ENCODE data around the gene OR13J1.
A peak's percentile ranks its signal among the peaks of the same experiment; 100 is the strongest.
"Not testable (repeated sequence)": the region's sequence is repeated elsewhere in the genome, so short reads cannot be mapped to it uniquely, and the experiment has no call there.

Gene OR13J1, protein sequence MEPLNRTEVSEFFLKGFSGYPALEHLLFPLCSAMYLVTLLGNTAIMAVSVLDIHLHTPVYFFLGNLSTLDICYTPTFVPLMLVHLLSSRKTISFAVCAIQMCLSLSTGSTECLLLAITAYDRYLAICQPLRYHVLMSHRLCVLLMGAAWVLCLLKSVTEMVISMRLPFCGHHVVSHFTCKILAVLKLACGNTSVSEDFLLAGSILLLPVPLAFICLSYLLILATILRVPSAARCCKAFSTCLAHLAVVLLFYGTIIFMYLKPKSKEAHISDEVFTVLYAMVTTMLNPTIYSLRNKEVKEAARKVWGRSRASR

DNA sequence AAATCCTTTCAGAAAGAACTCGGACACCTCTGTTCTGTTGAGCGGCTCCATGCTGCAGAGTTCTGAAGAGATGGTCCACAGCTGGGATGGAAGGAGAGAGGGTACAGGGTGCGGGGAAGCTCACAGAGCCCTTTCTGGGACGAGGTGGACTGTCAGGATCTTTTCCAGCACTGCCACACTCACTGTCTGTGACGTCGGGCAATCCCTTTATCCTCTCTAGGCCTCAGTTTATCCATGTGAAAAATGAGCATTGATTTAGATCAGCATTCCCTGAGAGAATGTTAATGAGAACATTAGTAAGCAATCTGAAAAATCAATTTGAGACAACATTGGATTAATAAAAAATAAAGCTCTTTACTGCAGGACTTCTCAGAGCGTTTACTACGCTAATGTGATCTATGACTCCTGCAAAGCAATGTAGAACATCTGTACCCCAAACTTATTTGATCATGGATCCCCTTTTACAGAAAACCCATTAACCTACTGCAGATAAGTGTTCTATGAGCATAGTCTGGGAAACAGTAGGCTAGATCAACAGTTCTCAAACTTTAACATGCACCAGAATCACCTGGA, at the start of gene OR13J1:
Gene OR13J1, minus strand, starts transcription at position 51 of the 573 bp plus-strand sequence. Its CDS starts 0 bp downstream, at position 51.
- no peak for DNase-seq (ENCODE audit: low spot score)
- FAIRE-seq = no peak

DNA sequence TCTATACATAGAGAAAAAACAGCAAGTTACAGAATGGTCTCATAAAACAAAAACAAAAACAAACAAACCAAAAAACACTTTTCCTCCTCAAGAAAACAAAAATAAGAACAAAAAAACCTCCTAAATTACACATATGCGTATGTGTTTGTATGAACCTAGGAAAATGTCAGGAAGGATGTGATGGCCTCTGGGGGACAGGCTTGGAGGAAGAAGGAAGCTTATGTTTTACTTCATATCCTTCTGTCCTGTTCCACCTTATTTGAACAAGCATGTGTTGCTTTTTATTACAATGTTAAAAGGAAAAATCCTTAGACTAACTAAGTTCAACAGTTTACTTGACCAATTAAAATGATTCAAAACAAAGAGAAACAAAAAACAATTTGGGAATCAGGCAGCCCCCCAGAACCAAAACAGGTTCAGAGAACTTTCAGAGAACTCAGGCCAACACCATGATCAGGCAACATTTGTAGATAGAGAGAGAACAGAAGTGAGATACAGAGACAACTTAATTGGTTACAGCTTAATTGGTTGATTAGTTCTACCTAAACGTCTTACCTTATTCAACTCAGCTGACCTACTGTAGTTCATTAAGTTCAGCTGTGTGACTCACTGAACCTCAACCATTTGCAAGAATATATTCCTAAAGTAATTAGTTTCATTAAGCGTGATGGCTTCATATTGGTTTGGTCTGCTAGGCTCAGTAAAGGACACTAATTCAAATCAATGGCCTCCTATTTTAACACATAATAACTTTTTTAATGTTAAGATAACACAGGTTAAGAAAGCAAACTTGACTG, 49.2 kb upstream of the OR13J1 start:
- FAIRE-seq = no peak

DNA sequence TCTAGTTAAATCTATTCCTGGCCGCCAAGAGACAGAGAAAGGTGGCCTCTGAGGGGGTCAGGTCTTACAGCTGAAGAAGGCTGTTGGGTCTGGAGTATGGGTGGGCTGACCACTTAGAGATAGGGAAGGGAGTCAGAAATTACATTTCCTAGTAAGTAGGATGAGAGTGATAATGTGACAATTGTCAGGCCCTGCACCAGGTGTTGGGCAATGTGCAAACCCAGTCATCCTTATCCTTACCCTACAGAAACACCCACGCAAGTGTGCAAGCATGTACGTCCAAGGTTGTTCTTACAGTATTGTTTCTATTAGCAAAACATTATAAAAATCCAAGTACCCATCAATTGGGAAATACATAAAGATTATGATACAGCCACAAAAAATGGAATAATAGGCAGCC, 48.6 kb upstream of the OR13J1 start:
- FAIRE-seq = no peak
- DNase-seq (ENCODE audit: low spot score) = no peak

More for the DNA sequence above, 49.2 kb upstream of the OR13J1 start:
- no peak for DNase-seq (ENCODE audit: low spot score)

DNA sequence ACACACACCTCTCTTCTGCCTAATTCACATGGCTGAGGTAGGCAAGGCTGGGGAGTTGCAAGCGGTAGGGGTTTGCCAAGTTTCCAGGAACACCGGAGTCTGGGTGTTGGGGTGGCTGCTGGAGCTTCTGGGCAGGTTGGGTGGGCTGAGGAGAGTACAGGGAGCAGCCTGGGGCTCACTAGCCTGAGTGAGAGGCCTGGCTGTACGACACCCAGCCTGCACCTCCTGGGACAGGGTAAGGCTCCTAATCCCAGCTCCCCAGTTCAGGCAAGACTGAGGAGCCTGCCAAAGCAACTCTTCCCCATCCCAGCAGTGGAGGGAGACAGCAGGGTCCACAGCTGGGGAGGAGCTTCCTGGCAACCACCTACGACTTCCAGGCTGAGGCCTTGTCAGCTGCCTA, 47.1 kb upstream of the OR13J1 start:
- FAIRE-seq = no peak
- DNase-seq (ENCODE audit: low spot score) = no peak

DNA sequence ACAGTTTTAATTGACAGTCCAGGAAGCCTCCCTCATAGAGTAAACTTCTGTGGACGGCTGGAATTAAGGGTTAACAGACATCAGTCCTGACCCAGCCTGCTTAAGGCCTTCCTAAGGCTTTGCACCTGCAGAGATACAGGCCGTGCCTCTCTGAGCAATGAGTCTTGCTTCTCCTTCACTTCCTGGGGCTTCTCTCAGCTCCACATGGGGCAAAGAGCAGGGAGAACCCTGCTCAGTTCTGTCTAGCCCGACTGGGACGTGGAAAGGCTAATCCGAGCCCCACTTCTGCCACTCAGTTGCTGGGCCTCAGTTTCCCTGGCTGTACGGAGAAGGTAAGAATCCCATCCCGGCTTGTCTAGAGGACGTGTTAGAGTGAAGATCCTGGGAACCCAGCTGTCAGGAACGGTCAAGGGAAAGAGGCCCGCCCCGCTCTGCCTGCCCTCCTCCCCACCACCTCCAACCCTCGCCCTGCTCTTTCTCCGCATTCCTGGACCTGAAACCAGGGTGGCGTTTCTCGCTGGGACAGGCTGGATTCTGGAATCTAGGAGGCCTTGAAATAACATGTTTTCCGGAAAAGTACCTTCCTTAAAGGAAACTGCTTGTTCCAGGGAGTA, 45.6 kb upstream of the OR13J1 start:
- no peak for DNase-seq (ENCODE audit: low spot score)
- no peak for FAIRE-seq

DNA sequence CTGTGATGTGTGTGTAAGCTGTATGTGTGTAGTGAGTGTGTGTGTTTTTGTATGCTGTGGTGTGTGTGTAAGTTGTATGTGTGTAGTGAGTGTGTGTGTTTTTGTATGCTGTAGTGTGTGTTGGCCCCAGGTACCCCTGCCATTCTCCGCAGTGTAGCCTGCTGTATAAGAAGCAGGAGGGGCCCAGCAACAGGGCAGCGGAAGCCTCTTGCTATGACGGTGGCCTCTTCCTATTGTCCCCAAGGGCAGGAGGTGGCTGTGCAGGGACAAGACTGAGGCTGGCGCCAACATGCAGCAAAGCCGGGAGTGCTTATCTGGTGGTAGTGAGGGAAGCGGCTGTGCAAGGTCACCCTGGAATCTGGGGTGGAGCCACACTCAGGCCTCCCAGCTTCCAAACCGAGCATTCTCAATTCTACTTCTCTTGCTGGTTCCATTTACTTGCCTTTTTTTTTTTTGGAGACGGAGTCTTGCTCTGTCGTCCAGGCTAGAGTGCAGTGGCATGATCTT, 44.2 kb upstream of the OR13J1 start:
- no peak for FAIRE-seq
- DNase-seq (ENCODE audit: low spot score) = no peak

DNA sequence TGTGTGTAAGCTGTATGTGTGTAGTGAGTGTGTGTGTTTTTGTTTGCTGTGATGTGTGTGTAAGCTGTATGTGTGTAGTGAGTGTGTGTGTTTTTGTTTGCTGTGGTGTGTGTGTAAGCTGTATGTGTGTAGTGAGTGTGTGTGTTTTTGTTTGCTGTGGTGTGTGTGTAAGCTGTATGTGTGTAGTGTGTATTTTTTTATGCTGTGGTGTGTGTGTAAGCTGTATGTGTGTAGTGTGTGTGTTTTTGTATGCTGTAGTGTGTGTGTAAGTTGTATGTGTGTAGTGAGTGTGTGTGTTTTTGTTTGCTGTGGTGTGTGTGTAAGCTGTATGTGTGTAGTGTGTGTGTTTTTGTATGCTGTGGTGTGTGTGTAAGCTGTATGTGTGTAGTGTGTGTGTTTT, 43.2 kb upstream of the OR13J1 start:
- DNase-seq (ENCODE audit: low spot score); FAIRE-seq: not testable (repeated sequence)

DNA sequence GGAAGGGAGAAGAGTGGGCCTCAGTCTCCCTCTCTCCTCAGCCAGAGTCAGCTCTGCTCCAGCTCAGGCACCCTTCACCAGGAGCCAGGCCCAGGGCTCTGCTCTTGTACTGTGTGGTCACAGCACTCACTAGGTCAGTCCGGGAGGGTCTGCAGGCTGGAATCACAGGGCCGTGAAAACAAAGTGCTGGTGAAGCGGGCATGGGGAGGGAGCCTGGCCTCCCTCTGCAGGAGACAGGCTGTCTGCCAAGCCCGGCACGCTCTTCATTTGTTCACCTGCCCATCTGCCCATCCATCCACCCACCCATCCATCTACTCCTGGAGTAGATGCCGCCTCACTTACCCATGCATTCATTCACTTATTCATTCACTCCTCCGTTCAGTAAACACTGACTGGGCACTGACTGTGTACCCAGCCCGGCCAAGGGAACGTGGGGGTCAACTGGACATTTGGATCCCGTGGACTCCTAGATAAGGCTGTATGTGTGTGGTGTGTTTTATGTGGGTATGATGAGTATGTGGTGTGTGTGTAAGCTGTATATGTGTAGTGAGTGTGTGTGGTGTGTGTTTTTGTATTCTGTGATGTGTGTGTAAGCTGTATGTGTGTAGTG, 42.7 kb upstream of the OR13J1 start:
- FAIRE-seq (no peak), DNase-seq (ENCODE audit: low spot score) (no peak)

DNA sequence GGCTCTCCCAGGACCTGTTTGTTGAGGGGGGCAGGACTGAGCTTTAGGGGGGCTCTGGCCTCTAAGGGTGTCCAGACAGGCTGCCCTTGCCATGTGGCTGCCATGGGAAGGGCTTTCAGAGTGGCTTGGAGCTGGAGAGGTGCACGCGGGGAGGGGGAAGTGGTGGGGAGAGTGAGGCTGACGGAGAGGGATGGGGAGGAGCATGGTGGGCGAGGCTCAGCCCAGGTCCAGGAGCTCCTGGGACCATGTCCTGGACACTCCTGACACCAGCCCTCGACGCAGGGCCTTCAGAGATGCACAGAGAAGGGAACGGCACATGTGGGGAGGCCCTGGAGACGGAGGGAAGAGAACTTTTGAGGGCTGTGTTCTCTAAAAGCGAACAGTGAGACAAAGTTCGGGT, 41.5 kb upstream of the OR13J1 start:
- FAIRE-seq = no peak
- no peak for DNase-seq (ENCODE audit: low spot score)

DNA sequence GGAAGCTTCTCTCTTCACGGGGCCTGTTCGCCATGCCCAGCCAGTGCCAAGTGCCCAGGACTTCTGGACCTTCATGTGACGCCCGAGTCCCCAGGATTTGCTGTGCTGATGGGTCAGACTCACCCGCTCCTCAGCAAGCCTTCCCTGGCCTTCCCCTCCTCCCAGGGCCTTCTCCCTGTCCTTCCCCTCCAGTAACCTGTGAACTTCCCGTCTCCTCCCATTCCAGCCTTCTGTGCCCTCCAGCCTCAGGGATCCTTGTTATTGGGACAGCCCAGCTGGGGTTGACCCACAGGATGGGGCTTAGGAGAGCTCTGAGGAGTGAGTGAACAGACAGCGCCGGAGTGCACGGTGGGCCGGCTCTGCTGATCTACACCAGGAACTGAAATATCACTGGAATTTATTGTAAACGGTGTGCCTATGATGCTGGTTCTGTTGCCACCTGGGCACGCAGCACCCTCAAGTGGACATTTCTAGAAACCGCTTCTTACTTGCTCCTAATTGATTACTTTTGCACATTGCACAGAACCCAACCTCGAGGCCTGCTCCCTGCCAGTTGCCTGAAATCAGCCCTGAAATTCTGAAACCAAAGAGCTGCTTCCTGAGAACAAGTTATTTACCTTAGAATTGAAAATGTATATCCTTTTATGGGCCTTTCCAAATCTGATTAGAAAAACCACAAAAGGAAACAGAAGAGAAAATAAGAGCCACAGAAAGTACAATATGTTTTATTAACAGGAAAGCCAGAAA, 40.6 kb upstream of the OR13J1 start:
- DNase-seq (ENCODE audit: low spot score) (peak; percentile 51), FAIRE-seq (no peak)

DNA sequence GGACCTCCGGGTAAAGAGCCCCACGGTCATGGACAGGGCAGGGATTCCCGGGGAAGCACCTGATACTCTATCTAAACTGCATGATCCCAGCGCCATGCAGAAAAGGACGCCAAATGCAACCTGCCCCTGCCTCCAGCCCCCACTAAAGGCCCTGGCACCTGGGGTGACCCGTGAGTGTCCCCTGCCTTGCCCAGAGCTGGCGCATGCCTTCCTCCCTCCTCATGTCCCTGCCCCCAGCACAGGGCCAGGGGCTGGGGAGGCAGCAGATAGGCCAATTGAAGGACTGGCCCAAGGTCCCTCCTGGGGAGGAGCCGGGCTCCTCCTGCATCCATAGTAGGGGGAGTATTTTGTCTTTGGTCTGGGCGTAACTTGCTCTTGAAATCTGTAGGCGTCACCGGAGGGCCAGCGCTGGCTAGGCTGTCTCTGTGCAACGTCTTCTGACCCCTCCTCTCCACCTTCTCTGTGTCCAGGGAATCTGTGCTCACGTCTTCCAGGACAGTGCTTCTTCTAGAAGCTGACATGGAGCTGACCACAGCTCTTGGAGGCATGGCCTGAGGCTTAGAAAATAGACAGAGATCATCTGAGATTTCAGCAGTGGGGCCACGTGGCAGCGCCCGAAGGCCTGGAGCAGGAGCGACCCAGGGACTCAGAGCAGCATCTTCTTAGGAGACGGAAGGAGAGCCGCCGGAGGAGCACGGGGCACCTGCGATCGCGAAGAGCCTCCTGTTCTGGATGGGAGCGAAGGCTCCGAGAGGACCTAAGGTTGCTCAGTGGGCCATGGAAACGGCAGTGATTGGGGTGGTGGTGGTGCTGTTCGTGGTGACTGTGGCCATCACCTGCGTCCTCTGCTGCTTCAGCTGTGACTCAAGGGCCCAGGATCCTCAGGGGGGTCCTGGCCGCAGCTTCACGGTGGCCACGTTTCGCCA, 39.7 kb upstream of the OR13J1 start:
- FAIRE-seq (no peak), DNase-seq (ENCODE audit: low spot score) (no peak)

DNA sequence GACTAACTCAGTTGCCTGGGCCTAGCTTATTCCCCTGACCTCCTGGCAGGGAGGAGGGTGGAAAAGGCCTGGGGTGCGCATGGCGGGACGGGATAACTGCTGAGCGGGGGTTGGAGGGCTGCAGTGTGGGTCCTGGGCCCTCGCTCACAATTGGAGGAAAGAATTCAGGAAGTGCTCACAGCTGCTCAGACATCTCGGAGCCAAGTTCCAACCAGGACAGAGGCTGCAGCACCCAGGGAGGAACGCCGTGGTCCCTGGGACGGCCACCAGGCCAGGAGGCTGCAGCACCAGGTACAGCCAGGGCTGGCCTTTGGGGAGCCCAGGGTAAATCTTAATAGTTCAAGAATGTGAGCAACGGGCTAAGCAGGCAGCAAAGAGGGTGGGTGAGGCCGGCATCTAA, 39.1 kb upstream of the OR13J1 start, which contains the start of gene SPAAR:
Gene SPAAR, plus strand, starts transcription at position 217 of the 400 bp plus-strand sequence. CDS start 974 bp downstream, outside the sequence.
- FAIRE-seq (no peak), DNase-seq (ENCODE audit: low spot score) (no peak)

DNA sequence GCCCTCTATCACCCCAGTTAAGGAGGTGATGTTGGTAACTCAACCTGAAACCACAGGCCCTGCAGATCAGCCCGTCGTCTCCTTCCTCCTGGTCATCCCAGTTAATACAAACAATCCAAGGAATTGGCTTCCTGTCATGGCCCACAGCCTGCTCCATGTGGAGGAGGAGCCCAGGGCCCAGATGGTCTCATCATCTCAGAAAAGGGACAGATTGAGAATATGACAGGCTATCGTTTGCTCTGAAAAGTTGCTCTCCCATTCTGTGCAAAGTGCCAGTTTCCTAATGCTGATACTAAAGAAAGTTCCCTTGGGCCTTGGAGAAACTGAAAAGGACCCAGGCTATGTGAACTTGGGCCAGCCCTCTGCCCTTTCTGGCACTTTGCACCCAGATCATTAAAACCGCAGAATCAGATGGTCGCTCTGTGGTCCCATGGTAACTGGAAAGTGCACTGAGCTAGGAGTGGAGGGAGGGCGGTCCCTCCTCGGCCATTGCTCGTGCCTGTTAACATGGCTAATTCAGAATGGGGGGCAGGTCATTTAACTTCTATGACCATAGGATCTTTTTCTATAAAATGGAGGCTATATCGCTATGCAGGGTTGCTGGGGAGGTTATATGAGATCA, 38.4 kb upstream of the OR13J1 start:
- peak; percentile 82 for DNase-seq (ENCODE audit: low spot score)
- FAIRE-seq = no peak

DNA sequence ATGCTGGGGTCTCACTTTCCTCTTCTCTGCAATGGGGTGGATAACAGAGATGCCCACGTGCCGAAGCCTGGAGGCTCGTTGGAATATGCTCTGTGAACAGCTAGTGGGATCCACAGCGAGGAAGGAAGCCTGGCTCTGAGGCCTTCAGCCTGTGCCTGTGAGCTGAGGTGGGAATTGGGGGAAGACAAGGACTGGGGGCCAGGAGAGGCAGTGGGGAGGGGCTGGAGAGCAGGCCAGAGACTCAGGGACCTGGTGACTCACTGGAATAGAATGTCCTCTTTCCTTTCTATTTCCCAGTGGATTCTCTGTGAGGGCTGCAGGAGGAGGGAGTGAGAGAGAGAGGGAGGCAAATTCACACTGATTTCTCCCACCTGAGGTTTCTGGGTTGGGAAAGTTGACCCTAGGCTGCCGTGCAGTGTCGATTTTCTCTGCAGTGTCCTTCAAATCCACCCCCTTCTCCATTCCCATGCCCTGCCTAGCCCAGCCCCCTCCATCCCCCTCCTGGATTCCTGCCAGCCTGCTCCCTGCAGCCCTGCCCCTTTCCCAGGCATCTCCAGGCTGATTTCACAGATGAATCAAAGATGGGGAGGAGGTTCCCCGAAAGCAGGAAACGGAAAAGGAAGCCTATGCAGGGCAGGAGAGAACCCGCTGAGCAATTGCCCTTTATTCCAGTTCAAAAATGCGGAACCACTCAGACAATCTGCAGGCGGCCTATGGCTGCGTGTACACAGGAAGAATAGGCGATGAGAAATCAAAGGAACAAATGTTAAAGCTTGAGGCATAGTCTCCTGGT, 37.7 kb upstream of the OR13J1 start:
- DNase-seq (ENCODE audit: low spot score) (peak; percentile 90), FAIRE-seq (peak; percentile 88)

DNA sequence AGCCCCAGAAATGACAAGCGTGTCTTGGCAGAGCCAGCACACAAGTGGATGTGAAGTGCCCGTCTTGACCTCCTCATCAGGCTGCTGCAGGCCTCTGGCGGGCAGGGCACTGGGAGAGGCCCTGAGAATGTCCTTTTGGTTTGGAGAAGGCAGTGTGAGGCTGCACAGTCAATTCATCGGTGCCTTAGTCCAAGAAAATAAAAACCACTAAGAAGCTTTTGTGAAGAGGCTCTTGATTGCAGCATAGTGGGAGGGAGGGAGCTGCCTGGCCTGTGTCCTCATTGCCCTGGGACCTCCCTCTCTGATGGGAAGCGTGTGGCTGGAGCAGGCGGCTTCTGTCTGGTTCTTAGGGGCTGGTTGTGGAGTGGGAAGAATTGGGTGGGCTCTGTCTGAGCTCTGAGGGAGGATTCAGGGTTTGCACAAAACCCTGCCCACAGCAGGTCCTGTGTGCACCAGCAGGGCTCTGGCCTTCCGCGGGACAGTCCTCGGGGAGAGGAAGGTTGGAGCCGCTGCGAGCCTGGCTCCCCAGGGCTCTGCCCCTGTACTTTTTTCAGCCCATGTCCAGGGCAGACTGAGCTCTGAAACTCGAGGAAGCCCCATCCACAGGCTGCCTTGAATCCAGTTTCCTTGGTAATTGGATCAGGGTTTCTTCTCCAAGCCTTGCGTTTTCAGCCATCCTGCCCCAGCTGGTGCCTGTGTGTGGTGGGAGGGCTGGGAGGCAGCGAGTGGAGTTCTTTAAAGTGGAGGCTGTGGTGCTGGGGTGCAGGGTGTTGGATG, 36.9 kb upstream of the OR13J1 start:
- FAIRE-seq = no peak
- peak; percentile 32 for DNase-seq (ENCODE audit: low spot score)

DNA sequence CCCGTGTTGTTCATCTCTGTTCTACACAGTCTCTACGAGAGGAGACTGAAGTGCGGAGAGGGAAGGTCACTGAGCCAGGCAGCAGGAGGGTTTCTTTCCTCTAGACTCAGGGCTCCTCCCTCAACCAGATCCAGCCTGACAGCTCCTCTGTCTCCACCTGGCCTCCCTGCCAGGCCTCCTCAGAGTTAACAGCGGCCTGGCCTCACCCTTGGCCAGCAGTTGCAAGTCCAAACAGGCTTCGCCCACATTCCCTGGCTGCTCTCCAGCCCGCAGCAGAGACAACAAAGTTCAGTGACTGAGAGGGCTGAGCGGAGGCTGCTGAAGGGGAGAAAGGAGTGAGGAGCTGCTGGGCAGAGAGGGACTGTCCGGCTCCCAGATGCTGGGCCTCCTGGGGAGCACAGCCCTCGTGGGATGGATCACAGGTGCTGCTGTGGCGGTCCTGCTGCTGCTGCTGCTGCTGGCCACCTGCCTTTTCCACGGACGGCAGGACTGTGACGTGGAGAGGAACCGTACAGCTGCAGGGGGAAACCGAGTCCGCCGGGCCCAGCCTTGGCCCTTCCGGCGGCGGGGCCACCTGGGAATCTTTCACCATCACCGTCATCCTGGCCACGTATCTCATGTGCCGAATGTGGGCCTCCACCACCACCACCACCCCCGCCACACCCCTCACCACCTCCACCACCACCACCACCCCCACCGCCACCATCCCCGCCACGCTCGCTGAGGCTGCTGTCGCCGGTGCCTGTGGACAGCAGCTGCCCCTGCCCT, 35.9 kb upstream of the OR13J1 start, which contains the start of gene HRCT1:
Gene HRCT1, plus strand, starts transcription at position 291 of the 768 bp plus-strand sequence. Its CDS starts 86 bp downstream, at position 377.
- FAIRE-seq (peak; percentile 87), DNase-seq (ENCODE audit: low spot score) (peak; percentile 88)
